ENCODE measurements around the gene EIF4E. TPM values are rescaled to one million over a fixed set of nuclear protein-coding genes. Genes with fewer than 3 reads are reported as not detected.

EIF4E gene
- total and polyA plus RNA-seq, 2 donors (not counting 1 experiment from before 2014, with no cell fraction given): 20.9 to 71.2 TPM

DNA sequence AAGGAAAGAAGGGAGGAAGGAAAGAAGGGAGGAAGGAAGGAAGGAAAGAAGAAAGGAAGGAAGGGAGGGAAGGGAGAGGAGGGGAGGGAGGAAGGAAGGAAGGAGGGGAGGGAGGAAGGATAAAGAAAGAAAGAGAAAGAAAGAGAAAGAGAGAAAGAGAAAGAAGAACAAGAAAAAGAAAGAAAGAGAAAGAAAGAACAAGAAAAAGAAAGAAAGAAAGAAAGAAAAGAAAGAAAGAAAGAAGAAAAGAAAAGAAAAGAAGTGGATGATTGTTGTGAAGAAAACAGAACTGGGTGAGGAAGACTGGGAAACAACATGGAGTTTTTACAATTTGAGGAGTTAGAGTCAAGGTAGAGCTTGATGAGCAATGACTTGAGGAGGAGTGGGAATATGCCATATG, 78.0 kb downstream of the EIF4E start:
- Mint-ChIP-seq H3K9me3 (ENCODE audit: insufficient read depth) (peaks cover 2% of the 10 kb centered on the region), H3K4me1 (no peaks in the 10 kb centered on the region), H3K27me3 (peaks cover 30% of the 10 kb centered on the region), H3K4me3 (no peak overlapping the region), H3K27ac (no peak overlapping the region)
- ChIA-PET POLR2A (no interaction called here), CTCF (interaction anchor here (1.0 kb wide), 1 partner anchor 383 kb away, joined by 3 read pairs; no protein-coding TSS in a partner anchor)
- no peaks in the 10 kb centered on the region for H3K36me3 ChIP-seq (replicated peaks in 1 of 2; ENCODE audit: control extremely low read depth in 1 of 2, control insufficient read depth in 1 of 2, extremely low read depth in 1 of 2, insufficient read depth in 2 of 2, low read length in 1 of 2)
- peaks cover 0 to 6% (median 2%) of the 10 kb centered on the region in 3 donors for H3K9me3 ChIP-seq (ENCODE audit: control extremely low read depth in 1 of 3, control insufficient read depth in 2 of 3, insufficient read depth in 1 of 3, low read length in 2 of 3)
- no peak overlapping the region for H3K4me2 ChIP-seq (replicated peaks; ENCODE audit: low read depth, low read length, poor library complexity, severe bottlenecking)
- no peak for DNase-seq
- H3K79me2 ChIP-seq (ENCODE audit: control insufficient read depth, insufficient read depth, low read length): no peaks in the 10 kb centered on the region
- H3K27ac ChIP-seq (ENCODE audit: low read length in 2 of 2): no peak overlapping the region
- ATAC-seq (ENCODE audit: low read depth): no peak
- no peak for TF ChIP-seq EZH2 (IDR thresholded peaks at IDR 0.05; ENCODE audit: borderline replicate concordance, insufficient read depth, low read depth, low read length, poor library complexity, severe bottlenecking)
- TF ChIP-seq, protein P1, sequence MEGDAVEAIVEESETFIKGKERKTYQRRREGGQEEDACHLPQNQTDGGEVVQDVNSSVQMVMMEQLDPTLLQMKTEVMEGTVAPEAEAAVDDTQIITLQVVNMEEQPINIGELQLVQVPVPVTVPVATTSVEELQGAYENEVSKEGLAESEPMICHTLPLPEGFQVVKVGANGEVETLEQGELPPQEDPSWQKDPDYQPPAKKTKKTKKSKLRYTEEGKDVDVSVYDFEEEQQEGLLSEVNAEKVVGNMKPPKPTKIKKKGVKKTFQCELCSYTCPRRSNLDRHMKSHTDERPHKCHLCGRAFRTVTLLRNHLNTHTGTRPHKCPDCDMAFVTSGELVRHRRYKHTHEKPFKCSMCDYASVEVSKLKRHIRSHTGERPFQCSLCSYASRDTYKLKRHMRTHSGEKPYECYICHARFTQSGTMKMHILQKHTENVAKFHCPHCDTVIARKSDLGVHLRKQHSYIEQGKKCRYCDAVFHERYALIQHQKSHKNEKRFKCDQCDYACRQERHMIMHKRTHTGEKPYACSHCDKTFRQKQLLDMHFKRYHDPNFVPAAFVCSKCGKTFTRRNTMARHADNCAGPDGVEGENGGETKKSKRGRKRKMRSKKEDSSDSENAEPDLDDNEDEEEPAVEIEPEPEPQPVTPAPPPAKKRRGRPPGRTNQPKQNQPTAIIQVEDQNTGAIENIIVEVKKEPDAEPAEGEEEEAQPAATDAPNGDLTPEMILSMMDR (IDR thresholded peaks at IDR 0.05): peak; percentile 24
- no peak overlapping the region for H3K4me3 ChIP-seq (ENCODE audit: control extremely low read depth in 1 of 5, extremely low read depth in 1 of 5, insufficient read depth in 1 of 5, low read depth in 2 of 5, low read length in 4 of 5)
- no peak overlapping the region for H2AFZ ChIP-seq (ENCODE audit: insufficient read depth, low read depth, low read length, poor library complexity, severe bottlenecking)
- intact Hi-C loops (cut with micrococcal nuclease): no loop called here
- H4K20me1 ChIP-seq (ENCODE audit: control insufficient read depth, insufficient read depth, low read length, poor library complexity, severe bottlenecking): no peaks in the 10 kb centered on the region
- no peaks in the 10 kb centered on the region for H3K4me1 ChIP-seq (ENCODE audit: control insufficient read depth in 2 of 2, insufficient read depth in 2 of 2, low read length in 2 of 2)
- no peak overlapping the region for H3K9ac ChIP-seq (ENCODE audit: low read length)
- peaks cover 0 to 4% (median 1%) of the 10 kb centered on the region in 4 experiments for H3K27me3 ChIP-seq (replicated peaks in 1 of 4; ENCODE audit: control extremely low read depth in 1 of 4, control insufficient read depth in 3 of 4, insufficient read depth in 4 of 4, low read length in 3 of 4)

DNA sequence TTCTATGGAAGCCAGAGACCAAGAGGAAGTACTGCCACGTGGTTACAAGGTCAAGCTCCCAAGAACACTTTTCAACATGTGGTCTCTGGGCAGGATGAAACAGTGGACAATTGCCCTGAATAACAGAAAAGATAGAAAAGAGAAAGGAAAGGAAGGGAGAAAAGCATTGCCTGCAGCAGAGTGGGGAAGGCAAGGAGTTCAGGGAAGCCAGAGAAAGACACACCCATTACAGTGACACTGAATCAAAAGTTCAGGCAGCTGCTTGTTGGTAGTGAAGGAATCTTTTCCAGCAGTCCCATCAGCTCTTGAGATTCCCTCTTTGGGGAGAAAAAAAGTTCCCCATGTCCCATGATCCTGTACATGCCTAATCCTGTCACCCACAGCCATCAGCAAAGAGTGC, 80.5 kb downstream of the EIF4E start:
- no peak overlapping the region for H3K9ac ChIP-seq (ENCODE audit: low read length)
- no peak overlapping the region for H3K4me3 ChIP-seq (ENCODE audit: control extremely low read depth in 1 of 5, extremely low read depth in 1 of 5, insufficient read depth in 1 of 5, low read depth in 2 of 5, low read length in 4 of 5)
- Mint-ChIP-seq H3K4me3 (no peak overlapping the region), H3K9me3 (ENCODE audit: insufficient read depth) (peaks cover 6% of the 10 kb centered on the region), H3K27ac (no peak overlapping the region), H3K27me3 (peaks cover 22% of the 10 kb centered on the region), H3K4me1 (no peaks in the 10 kb centered on the region)
- no peaks in the 10 kb centered on the region for H3K79me2 ChIP-seq (ENCODE audit: control insufficient read depth, insufficient read depth, low read length)
- no peak for TF ChIP-seq EZH2 (IDR thresholded peaks at IDR 0.05; ENCODE audit: borderline replicate concordance, insufficient read depth, low read depth, low read length, poor library complexity, severe bottlenecking)
- TF ChIP-seq, protein P1 (IDR thresholded peaks at IDR 0.05): no peak
- WGBS (ENCODE audit: insufficient coverage): no CpG with 5 or more reads among the region's 1 CpG
- H2AFZ ChIP-seq (ENCODE audit: insufficient read depth, low read depth, low read length, poor library complexity, severe bottlenecking): no peak overlapping the region
- ChIA-PET CTCF (no interaction called here), POLR2A (no interaction called here)
- no peaks in the 10 kb centered on the region for H3K4me1 ChIP-seq (ENCODE audit: control insufficient read depth in 2 of 2, insufficient read depth in 2 of 2, low read length in 2 of 2)
- DNase-seq (no peak), ATAC-seq (ENCODE audit: low read depth) (no peak)
- no peak overlapping the region for H3K27ac ChIP-seq (ENCODE audit: low read length in 2 of 2)
- peaks cover 0 to 4% (median 1%) of the 10 kb centered on the region in 4 experiments for H3K27me3 ChIP-seq (replicated peaks in 1 of 4; ENCODE audit: control extremely low read depth in 1 of 4, control insufficient read depth in 3 of 4, insufficient read depth in 4 of 4, low read length in 3 of 4)
- H3K36me3 ChIP-seq (replicated peaks in 1 of 2; ENCODE audit: control extremely low read depth in 1 of 2, control insufficient read depth in 1 of 2, extremely low read depth in 1 of 2, insufficient read depth in 2 of 2, low read length in 1 of 2): no peaks in the 10 kb centered on the region
- H4K20me1 ChIP-seq (ENCODE audit: control insufficient read depth, insufficient read depth, low read length, poor library complexity, severe bottlenecking): no peaks in the 10 kb centered on the region
- intact Hi-C loops (cut with micrococcal nuclease): no loop called here
- peaks cover 0 to 13% (median 3%) of the 10 kb centered on the region in 3 donors for H3K9me3 ChIP-seq (ENCODE audit: control extremely low read depth in 1 of 3, control insufficient read depth in 2 of 3, insufficient read depth in 1 of 3, low read length in 2 of 3)
- no peak overlapping the region for H3K4me2 ChIP-seq (replicated peaks; ENCODE audit: low read depth, low read length, poor library complexity, severe bottlenecking)

All from B cell (primary cell).